GM12891 (cell line): ENCODE data around the gene ZNF567.
"Not testable (repeated sequence)": the region's sequence is repeated elsewhere in the genome, so short reads cannot be mapped to it uniquely, and the experiment has no call there.

Source experiments
- DNase-seq: peaks from one replicate; pipeline ENCODE4 v3.0.0; 2011; ENCODE audit warnings: low spot score; ENCODE audit not compliant: insufficient read length
- FAIRE-seq: peaks from 2 replicates; lab custom pipeline; 2011; peaks lifted over from hg19 to GRCh38; lab: Jason Lieb, UNC
- PAX5 ChIP-seq: IDR thresholded peaks from 2 replicates; pipeline ENCODE4 v1.6.1; 2011; ENCODE audit warnings: low read length, moderate library complexity, mild to moderate bottlenecking; ENCODE audit not compliant: insufficient read depth, severe bottlenecking
- POLR2A ChIP-seq: IDR thresholded peaks from 2 replicates; pipeline ENCODE4 v1.6.1; 2011; ENCODE audit warnings: low read depth, low read length, control low read depth
- POLR2AphosphoS5 ChIP-seq: IDR thresholded peaks from 2 replicates; pipeline ENCODE4 v1.6.1; 2011; ENCODE audit warnings: low read depth, low read length, control low read depth
- POU2F2 ChIP-seq: IDR thresholded peaks from 2 replicates; pipeline ENCODE4 v1.6.1; 2011; ENCODE audit warnings: low read depth, mild to moderate bottlenecking, control low read depth, low read length, moderate library complexity
- SPI1 ChIP-seq: IDR thresholded peaks from 2 replicates; pipeline ENCODE4 v1.6.1; 2011; ENCODE audit warnings: low read depth, low read length, control low read depth
- TAF1 ChIP-seq: IDR thresholded peaks from 2 replicates; pipeline ENCODE4 v1.6.1; 2011; ENCODE audit warnings: low read depth, low read length, control low read depth

ZNF567 gene

DNA sequence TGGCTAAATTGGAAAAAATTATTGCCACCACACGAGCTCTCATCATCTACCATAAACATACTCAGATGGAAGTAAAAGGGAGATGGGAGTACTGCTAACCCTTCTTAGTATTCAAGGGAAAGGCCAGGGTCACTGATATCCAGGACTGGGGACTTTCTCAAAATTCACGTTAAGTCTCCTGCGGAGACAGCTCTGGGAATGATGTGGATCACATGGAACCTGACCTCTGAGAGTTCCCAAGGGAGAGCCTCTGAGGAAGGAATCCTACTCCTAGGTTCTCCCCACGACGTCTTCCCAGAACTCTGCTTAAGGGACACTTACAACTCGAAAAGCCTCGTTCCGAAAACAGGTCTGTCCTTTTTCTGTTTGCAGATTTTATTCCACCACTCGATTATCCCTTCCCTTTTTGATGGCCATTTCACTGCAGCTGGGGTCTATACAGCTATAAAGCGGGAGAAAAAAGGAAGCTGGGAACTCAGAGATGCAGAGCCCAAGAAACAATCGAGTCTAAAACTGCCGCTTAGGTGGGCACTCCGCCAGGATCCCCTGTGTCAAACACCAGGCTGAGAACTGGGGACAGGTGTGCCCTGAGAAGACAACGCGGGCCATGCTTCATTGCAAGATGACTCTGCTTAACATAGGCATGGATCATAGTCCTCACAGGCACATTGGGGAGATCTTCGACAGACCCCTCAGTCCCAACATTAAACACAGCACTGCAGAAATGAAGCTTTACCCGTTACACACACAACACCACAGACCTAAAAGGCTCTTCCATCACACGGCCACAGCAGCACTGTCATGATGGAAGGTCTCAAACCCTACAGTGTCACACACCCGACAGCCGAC, 823 bp upstream of the ZNF567 start:
- DNase-seq = no peak
- no peak for TF ChIP-seq SPI1
- TF ChIP-seq PAX5 = no peak
- no peak for TF ChIP-seq TAF1
- no peak for TF ChIP-seq POLR2AphosphoS5
- TF ChIP-seq POU2F2 = no peak
- no peak for TF ChIP-seq POLR2A
- FAIRE-seq = no peak

DNA sequence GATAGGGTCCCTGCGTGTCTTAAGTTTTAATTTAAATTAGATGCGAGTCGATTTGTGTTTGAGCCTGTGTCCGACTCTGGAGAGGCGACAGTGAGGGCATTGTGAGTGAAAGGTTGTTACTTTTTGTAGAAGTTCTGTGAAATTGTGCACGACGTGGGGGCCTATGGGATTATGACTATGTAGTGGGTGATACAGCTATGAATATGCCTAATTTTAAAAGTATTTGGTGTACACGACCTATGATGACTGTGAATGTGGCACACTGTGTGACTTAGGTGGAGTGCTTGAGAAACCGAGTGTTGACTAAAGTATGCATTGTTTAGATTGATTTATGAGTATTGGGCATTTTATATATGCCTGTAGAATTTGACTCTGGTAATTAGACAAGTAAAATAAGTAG, 646 bp downstream of the ZNF567 start:
- DNase-seq (no peak), FAIRE-seq (no peak)
- TF ChIP-seq POLR2AphosphoS5 (no peak), PAX5 (no peak), POLR2A (no peak), SPI1 (no peak), TAF1 (no peak), POU2F2 (no peak)

DNA sequence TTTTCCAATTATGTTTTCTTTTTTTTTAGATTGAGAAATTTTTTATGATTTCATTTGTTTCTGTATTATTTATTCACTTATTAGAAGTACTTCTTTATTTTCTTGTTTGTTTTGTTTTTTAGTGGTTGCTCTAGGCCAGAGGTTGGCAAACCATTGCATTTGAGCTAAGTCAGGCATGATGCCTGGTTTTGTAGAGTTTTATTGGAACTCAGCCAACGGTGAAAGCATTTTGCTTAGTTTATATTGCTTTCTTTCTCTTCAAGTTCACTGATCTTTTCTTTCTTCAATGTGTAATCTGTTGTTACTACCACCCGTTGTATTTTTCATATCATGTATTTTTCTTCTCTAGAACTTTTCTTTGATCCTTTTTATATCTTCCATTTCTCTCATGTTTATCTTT, 19.7 kb downstream of the ZNF567 start:
- FAIRE-seq = no peak
- no peak for DNase-seq
- TF ChIP-seq POLR2AphosphoS5 (no peak), TAF1 (no peak)

DNA sequence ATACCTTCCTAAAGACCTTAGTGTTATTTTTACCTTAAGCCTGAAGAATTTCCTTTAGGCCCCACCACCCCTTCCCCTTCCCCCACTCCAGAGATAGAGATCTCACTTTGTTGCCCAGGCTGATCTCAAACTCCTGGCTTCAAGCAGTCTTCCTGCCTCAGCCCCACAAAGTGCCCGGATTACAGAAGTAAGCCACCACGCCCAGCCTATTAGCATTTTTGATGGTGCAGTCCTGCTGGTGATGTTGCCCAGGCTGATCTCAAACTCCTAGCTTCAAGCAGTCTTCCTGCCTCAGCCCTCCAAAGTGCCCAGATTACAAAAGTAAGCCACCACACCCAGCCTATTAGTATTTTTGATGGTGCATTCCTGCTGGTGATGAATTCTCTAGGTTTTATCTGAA, 22.0 kb downstream of the ZNF567 start:
- DNase-seq (no peak), FAIRE-seq (no peak)
- TF ChIP-seq TAF1 = no peak
- TF ChIP-seq PAX5 = no peak
- TF ChIP-seq POLR2AphosphoS5 = no peak
- no peak for TF ChIP-seq POU2F2
- TF ChIP-seq SPI1 = no peak
- TF ChIP-seq POLR2A = no peak

DNA sequence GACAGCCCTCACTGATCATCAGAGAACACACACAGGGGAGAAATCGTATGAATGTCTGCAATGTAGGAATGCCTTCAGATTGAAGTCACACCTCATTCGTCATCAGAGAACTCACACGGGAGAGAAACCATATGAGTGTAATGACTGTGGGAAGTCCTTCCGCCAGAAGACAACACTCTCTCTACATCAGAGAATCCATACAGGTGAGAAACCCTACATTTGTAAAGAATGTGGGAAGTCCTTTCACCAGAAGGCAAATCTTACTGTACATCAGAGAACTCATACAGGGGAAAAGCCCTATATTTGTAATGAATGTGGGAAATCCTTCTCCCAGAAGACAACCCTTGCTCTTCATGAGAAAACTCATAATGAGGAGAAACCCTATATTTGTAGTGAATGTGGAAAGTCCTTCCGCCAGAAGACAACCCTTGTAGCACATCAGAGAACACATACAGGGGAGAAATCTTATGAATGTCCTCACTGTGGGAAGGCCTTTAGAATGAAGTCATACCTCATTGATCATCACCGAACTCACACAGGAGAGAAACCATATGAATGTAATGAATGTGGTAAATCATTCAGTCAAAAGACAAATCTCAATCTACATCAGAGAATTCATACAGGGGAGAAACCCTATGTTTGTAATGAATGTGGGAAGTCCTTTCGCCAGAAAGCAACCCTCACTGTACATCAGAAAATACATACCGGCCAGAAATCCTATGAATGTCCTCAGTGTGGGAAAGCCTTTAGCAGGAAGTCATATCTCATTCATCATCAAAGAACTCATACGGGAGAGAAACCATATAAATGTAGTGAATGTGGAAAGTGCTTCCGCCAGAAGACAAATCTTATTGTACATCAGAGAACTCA, 32.5 kb downstream of the ZNF567 start:
- DNase-seq (no peak), FAIRE-seq (no peak)
- TF ChIP-seq TAF1 = no peak

DNA sequence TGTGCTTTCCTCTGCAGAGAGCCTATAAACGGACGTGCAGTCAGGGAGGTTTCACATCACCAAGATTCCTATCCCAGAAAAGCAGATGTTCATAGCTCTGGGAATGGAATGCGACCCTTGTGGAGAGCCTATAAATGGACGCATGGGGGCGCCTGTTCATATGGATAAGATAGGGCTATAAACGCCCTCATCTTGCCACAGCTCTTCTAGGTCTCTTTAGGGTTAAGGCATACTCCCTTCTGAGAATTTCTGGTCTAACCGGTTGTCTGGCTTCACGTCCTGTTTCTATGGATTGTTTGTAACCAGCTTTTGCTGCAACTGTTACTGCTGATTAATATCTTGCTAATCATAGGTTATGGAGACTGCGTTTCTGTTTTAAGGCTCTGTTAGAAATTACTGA, 48.8 kb downstream of the ZNF567 start:
- FAIRE-seq, DNase-seq: not testable (repeated sequence)

DNA sequence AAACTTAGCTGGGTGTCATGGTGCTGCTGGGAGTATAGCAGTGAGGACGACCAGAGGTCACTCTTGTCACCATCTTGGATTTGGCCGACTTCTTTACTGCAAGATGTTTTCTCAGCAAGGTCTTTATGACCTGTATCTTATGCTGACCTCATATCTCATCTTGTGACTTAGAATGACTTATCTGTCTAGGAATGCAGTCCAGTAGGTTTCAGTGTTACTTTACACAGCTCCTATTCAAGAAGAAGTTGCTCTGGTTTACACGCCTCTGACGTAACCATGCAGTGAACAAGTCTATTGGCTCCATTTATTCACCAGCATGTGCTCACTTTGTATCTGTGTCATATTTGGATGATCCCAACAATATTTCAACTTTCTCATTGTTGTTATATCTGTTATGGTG, 58.5 kb downstream of the ZNF567 start:
- no peak for DNase-seq
- no peak for TF ChIP-seq POU2F2
- TF ChIP-seq TAF1 = no peak
- TF ChIP-seq POLR2A = no peak
- no peak for TF ChIP-seq POLR2AphosphoS5
- no peak for TF ChIP-seq PAX5
- TF ChIP-seq SPI1 = no peak
- no peak for FAIRE-seq

DNA sequence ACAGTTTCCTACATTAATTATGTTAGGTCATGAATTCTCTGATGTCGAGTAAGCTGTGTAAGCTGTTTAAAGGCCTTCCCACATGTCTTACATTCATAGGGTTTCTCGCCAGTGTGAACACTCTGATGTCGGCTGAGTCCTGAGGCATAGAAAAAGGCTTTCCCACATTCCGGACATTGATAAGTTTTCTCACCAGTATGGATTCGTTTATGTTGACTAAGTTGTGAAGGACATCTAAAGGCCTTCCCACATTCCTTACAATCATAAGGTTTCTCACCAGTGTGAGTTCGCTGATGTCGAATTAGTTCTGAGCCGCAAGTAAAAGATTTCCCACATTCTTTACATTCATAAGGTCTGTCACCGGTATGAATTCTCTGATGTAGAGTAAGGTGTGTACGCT, 60.3 kb downstream of the ZNF567 start:
- DNase-seq (no peak), FAIRE-seq (no peak)
- TF ChIP-seq POLR2A (no peak), POLR2AphosphoS5 (no peak), PAX5 (no peak), SPI1 (no peak), TAF1 (no peak), POU2F2 (no peak)

DNA sequence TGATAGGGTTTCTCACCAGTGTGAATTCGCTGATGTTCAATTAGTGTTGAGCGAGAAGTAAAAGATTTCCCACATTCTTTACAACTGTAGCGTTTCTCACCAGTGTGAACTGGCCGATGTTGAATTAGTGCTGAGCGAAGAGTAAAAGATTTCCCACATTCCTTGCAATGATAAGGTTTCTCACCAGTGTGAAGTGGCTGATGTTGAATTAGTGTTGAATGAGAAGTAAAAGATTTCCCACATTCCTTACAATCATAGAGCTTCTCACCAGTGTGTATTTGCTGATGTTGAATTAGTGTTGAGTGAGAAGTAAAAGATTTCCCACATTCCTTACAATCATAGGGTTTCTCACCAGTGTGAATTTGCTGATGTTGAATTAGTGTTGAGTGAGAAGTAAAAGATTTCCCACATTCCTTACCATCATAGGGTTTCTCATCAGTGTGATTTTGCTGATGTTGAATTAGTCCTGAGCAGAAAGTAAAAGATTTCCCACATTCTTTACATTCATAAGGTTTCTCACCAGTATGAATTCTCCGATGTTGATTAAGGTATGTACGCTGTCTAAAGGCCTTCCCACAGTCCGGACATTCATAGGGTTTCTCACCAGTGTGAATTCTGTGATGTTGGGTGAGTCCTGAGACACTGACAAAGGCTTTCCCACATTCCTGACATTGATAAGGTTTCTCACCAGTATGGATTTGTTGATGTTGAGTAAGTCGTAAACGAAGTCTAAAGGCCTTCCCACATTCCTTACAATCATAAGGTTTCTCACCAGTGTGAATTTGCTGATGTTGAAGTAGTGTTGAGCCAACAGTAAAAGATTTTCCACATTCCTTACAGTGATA, 61.2 kb downstream of the ZNF567 start:
- TF ChIP-seq POLR2A (no peak), POLR2AphosphoS5 (no peak), PAX5 (no peak), SPI1 (no peak), TAF1 (no peak)
- DNase-seq (no peak), FAIRE-seq (no peak)

DNA sequence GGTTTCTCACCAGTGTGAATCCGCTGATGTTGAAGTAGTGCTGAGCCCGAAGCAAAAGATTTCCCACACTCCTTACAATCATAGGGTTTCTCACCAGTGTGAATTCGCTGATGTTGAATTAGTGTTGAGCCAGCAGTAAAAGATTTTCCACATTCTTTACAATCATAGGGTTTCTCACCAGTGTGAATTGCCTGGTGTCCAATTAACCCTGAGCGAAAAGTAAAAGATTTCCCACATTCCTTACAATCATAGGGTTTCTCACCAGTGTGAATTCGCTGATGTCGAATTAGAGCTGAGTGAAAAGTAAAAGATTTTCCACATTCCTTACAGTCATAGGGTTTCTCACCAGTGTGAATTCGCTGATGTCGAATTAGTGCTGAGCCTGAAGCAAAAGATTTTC, 62.2 kb downstream of the ZNF567 start:
- DNase-seq, FAIRE-seq: not testable (repeated sequence)
